Neural crest cell (in vitro differentiated cells): ENCODE measurements around the gene HNRNPUL2. TPM values are rescaled to one million over a fixed set of nuclear protein-coding genes. Genes with fewer than 3 reads are reported as not detected.

ENCODE experiments used
- DNase-seq: peaks from one replicate; pipeline ENCODE4 v3.0.0; 2021; ENCODE audit warnings: low read depth, mixed read lengths, low spot score
- H3K27ac Mint-ChIP-seq: one replicate; pipeline ENCODE4 v1.8.0; 2021; ENCODE audit warnings: mild to moderate bottlenecking, mixed read lengths; ENCODE audit not compliant: unreplicated experiment
- H3K27me3 Mint-ChIP-seq: 2 replicates; pipeline ENCODE4 v1.8.0; 2021; ENCODE audit warnings: low read depth, mild to moderate bottlenecking, mixed read lengths
- H3K36me3 Mint-ChIP-seq: 2 replicates; pipeline ENCODE4 v1.8.0; 2021; ENCODE audit warnings: low read depth, mild to moderate bottlenecking, mixed read lengths
- H3K4me1 Mint-ChIP-seq: 2 replicates; pipeline ENCODE4 v1.8.0; 2021; ENCODE audit warnings: mixed read lengths
- H3K4me3 Mint-ChIP-seq: one replicate; pipeline ENCODE4 v1.8.0; 2021; ENCODE audit warnings: mild to moderate bottlenecking, mixed read lengths
- H3K9me3 Mint-ChIP-seq: 2 replicates; pipeline ENCODE4 v1.8.0; 2021; ENCODE audit warnings: mixed read lengths
- CTCF ChIP-seq: fragments of 200-600 bp; sonication (generic); conservative IDR thresholded peaks from 2 replicates; pipeline ENCODE4 v1.5.0; 2021; ENCODE audit warnings: antibody characterized with exemption, mild to moderate bottlenecking
- total RNA-seq: library from RNA; stranded (reverse); gene quantifications from 2 replicates; pipeline ENCODE4 v1.2.1, GENCODE V29; 2021

Gene HNRNPUL2
- total RNA-seq, 1 donor from 2014 or later, result 80.7 TPM

GRCh38 chr11:62666259-62666926, 60.9 kb downstream of the HNRNPUL2 start:
- peak overlapping the region; percentile 100 for H3K4me3 Mint-ChIP-seq
- peak overlapping the region; percentile 98 for H3K27ac Mint-ChIP-seq
- H3K9me3 Mint-ChIP-seq, result no peaks in the 10 kb centered on the region
- H3K4me1 Mint-ChIP-seq, result peaks cover 49% of the 10 kb centered on the region
- DNase-seq, result no peak
- TF ChIP-seq CTCF, result no peak
- H3K27me3 Mint-ChIP-seq, result peaks cover 6% of the 10 kb centered on the region
- peaks cover 15% of the 10 kb centered on the region for H3K36me3 Mint-ChIP-seq

GRCh38 chr11:62665599-62666258, 61.5 kb downstream of the HNRNPUL2 start:
- peak overlapping the region; percentile 100 for H3K4me3 Mint-ChIP-seq
- H3K4me1 Mint-ChIP-seq, result peaks cover 42% of the 10 kb centered on the region
- TF ChIP-seq CTCF, result no peak
- H3K27me3 Mint-ChIP-seq, result peaks cover 6% of the 10 kb centered on the region
- no peak for DNase-seq
- H3K36me3 Mint-ChIP-seq, result peaks cover 15% of the 10 kb centered on the region
- H3K27ac Mint-ChIP-seq, result peak overlapping the region; percentile 98
- H3K9me3 Mint-ChIP-seq, result no peaks in the 10 kb centered on the region

GRCh38 chr11:62665075-62665598, 62.1 kb downstream of the HNRNPUL2 start, which contains the start of the genes C11orf98 and CSKMT:
Gene C11orf98 (minus strand): TSS chr11:62665210. CDS start chr11:62665169, 41 bp downstream.
Gene CSKMT (plus strand): TSS chr11:62665312. CDS start chr11:62665880, 568 bp downstream.
- H3K9me3 Mint-ChIP-seq, result no peaks in the 10 kb centered on the region
- peak within 1 kb of the TSS; percentile 100 for H3K4me3 Mint-ChIP-seq
- H3K36me3 Mint-ChIP-seq, result peaks cover 15% of the 10 kb centered on the region
- peak within 1 kb of the TSS; percentile 98 for H3K27ac Mint-ChIP-seq
- peak; percentile 99 for DNase-seq
- TF ChIP-seq CTCF, result no peak
- H3K4me1 Mint-ChIP-seq, result peaks cover 39% of the 10 kb centered on the region
- peaks cover 6% of the 10 kb centered on the region for H3K27me3 Mint-ChIP-seq

GRCh38 chr11:62664405-62665074, 62.7 kb downstream of the HNRNPUL2 start:
- no peak for DNase-seq
- TF ChIP-seq CTCF, result no peak
- Mint-ChIP-seq H3K27ac (peak overlapping the region; percentile 98), H3K27me3 (peaks cover 6% of the 10 kb centered on the region), H3K4me1 (peaks cover 33% of the 10 kb centered on the region), H3K4me3 (peak overlapping the region; percentile 100), H3K9me3 (no peaks in the 10 kb centered on the region), H3K36me3 (peaks cover 15% of the 10 kb centered on the region)

Other genes starting within 250 kb of the HNRNPUL2 start
- 0.65 and 1.2 TPM in 2 replicates for gene AHNAK, start 180.7 kb downstream of the HNRNPUL2 start, total RNA-seq
- gene EEF1G, start 153.6 kb downstream of the HNRNPUL2 start, total RNA-seq, result 2,024 and 2,072 TPM in 2 replicates
- 18.0 and 20.7 TPM in 2 replicates for gene TUT1, start 135.9 kb downstream of the HNRNPUL2 start, total RNA-seq
- gene MTA2, start 125.6 kb downstream of the HNRNPUL2 start, total RNA-seq, result 195 and 203 TPM in 2 replicates
- 37.4 and 40.0 TPM in 2 replicates for gene EML3, start 114.7 kb downstream of the HNRNPUL2 start, total RNA-seq
- gene ROM1, start 114.2 kb downstream of the HNRNPUL2 start, total RNA-seq, result 0.23 and 0.75 TPM in 2 replicates
- gene B3GAT3, start 105.5 kb downstream of the HNRNPUL2 start, total RNA-seq, result 57.4 and 58.3 TPM in 2 replicates
- 346 and 366 TPM in 2 replicates for gene GANAB, start 80.8 kb downstream of the HNRNPUL2 start, total RNA-seq
- 24.5 and 25.9 TPM in 2 replicates for gene INTS5, start 74.2 kb downstream of the HNRNPUL2 start, total RNA-seq
- gene C11orf98, start 62.2 kb downstream of the HNRNPUL2 start, total RNA-seq, result 97.4 and 115 TPM in 2 replicates
- gene CSKMT, start 62.1 kb downstream of the HNRNPUL2 start, total RNA-seq, result 57.0 and 60.0 TPM in 2 replicates
- 15.0 and 15.6 TPM in 2 replicates for gene UQCC3, start 55.8 kb downstream of the HNRNPUL2 start, total RNA-seq
- 7.0 and 7.8 TPM in 2 replicates for gene LBHD1, start 55.2 kb downstream of the HNRNPUL2 start, total RNA-seq
- gene UBXN1, start 48.4 kb downstream of the HNRNPUL2 start, total RNA-seq, result 103 and 113 TPM in 2 replicates
- gene LRRN4CL, start 37.9 kb downstream of the HNRNPUL2 start, total RNA-seq, result 1.6 and 1.8 TPM in 2 replicates
- gene BSCL2, start 20.0 kb downstream of the HNRNPUL2 start, total RNA-seq, result 106 and 111 TPM in 2 replicates
- 11.3 and 12.9 TPM in 2 replicates for gene GNG3, start 19.8 kb downstream of the HNRNPUL2 start, total RNA-seq
- 44.7 and 49.2 TPM in 2 replicates for gene TTC9C, start 1.0 kb upstream of the HNRNPUL2 start, total RNA-seq
- gene ZBTB3, start 26.7 kb upstream of the HNRNPUL2 start, total RNA-seq, result 11.5 and 16.1 TPM in 2 replicates
- 161 and 175 TPM in 2 replicates for gene POLR2G, start 34.1 kb upstream of the HNRNPUL2 start, total RNA-seq
- gene TAF6L, start 43.9 kb upstream of the HNRNPUL2 start, total RNA-seq, result 50.5 and 52.0 TPM in 2 replicates
- gene TMEM179B, start 59.9 kb upstream of the HNRNPUL2 start, total RNA-seq, result 20.0 and 21.4 TPM in 2 replicates
- 20.4 and 23.4 TPM in 2 replicates for gene TMEM223, start 64.5 kb upstream of the HNRNPUL2 start, total RNA-seq
- 86.6 and 88.1 TPM in 2 replicates for gene NXF1, start 78.0 kb upstream of the HNRNPUL2 start, total RNA-seq
- gene STX5, start 104.6 kb upstream of the HNRNPUL2 start, total RNA-seq, result 24.1 and 27.2 TPM in 2 replicates
- not detected in 2 replicates for gene TEX54, start 105.4 kb upstream of the HNRNPUL2 start, total RNA-seq
- 62.1 and 69.2 TPM in 2 replicates for gene WDR74, start 112.1 kb upstream of the HNRNPUL2 start, total RNA-seq
- 181 and 185 TPM in 2 replicates for gene SLC3A2, start 153.4 kb upstream of the HNRNPUL2 start, total RNA-seq
- gene CHRM1, start 193.9 kb upstream of the HNRNPUL2 start, total RNA-seq, result not detected in 2 replicates